GM21786 (cell line): ENCODE measurements around the gene RPTOR.
"Not testable (repeated sequence)": the region's sequence is repeated elsewhere in the genome, so short reads cannot be mapped to it uniquely, and the experiment has no call there.

Source experiments
- ATAC-seq: cut with Tn5 transposase; IDR thresholded peaks from one replicate; pipeline ENCODE4 v1.9.1; 2021; ENCODE audit not compliant: unreplicated experiment

RPTOR gene

DNA sequence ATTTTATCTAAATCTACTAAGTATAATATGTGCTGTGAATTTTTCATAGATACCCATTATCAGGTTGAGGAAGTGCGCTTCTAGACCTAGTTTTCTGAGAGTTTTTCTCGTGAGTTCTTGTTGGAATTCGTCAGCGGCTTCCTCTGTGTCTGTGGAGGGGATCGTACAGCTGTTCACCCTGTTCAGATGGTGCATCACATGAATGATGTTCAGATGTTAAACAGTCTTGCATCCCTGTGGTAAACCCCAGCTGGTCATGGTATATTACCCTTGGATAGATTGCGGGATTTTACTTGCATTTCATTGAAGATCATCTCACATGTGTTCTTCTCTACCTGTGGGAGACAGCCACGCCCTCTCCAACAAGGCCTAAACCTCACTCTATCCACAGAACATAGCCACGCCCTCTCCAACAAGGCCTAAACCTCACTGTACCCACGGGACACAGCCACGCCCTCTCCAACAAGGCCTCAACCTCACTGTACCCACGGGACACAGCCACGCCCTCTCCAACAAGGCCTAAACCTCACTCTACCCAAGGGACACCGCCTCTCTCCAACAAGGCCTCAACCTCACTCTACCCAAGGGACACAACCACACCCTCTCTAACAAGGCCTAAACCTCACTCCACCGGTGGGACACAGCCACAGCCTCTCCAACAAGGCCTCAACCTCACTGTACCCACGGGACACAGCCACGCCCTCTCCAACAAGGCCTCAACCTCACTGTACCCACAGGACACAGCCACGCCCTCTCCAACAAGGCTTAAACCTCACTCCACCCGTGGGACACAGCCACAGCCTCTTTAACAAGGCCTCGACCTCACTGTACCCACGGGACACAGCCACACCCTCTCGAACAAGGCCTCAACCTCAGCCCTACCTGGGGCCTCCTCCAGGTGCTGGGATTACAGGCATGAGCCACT, 266.8 kb downstream of the RPTOR start:
- no peak for ATAC-seq

DNA sequence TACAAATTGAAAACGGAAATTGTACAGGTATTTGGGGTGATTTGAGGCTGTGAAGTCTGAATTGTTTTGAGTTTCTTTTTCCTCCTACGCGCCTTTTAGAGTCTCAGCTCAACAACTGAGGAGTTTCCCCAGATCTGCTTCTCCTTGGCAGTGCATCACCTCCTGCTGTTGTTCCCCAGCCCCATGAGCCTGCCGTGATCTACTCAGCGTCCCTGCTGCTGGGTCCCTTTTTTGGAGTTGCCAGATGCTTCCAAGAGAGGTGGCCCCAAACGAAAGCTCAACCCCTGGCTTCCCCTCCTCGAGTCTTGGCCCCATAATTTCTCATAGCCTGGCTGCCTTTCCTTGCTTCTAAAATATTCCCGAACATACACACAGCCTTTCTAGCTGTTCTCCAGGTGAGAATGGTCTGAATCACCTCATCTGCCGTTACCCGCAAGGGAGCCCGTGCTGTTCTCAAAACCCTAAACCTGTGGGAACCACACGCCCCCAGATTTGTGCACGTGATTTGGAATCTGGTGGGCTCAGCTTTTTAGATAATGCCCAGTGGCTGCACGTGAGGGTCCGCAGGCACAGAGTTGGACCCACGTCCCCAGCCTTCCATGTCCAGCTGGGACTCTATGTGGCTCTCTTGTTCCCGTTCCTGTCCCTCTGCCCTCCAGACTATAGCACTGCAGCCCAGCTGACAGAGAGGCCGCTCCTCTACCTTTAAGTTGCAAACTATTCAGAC, 267.9 kb downstream of the RPTOR start:
- no peak for ATAC-seq

DNA sequence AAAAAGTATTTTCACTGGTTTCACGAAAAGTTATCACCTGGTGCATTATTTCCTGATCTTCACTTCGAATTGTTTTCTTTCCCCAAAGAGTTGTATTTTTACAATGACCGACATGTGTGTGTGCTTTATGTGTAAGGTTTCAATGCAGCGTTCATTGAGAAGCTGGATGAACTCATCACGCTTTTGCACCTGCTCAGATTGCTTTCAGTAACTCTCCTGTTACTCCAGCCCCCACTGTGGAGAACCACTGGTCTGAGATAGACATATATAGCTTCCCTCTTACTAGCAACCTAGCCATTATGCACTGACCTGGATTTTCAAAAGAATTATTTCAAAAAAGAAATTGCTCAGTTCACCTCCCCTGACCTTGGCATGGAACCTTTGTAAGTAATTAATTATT, 268.7 kb downstream of the RPTOR start:
- no peak for ATAC-seq

- no peak for ATAC-seq
Measured at GRCh38 chr17:80814491-80814890, 269.9 kb downstream of the RPTOR start.

- no peak for ATAC-seq
Measured at GRCh38 chr17:80815151-80815681, 270.6 kb downstream of the RPTOR start.

GRCh38 chr17:80815718-80816117, 271.1 kb downstream of the RPTOR start:
- ATAC-seq: not testable (repeated sequence)

DNA sequence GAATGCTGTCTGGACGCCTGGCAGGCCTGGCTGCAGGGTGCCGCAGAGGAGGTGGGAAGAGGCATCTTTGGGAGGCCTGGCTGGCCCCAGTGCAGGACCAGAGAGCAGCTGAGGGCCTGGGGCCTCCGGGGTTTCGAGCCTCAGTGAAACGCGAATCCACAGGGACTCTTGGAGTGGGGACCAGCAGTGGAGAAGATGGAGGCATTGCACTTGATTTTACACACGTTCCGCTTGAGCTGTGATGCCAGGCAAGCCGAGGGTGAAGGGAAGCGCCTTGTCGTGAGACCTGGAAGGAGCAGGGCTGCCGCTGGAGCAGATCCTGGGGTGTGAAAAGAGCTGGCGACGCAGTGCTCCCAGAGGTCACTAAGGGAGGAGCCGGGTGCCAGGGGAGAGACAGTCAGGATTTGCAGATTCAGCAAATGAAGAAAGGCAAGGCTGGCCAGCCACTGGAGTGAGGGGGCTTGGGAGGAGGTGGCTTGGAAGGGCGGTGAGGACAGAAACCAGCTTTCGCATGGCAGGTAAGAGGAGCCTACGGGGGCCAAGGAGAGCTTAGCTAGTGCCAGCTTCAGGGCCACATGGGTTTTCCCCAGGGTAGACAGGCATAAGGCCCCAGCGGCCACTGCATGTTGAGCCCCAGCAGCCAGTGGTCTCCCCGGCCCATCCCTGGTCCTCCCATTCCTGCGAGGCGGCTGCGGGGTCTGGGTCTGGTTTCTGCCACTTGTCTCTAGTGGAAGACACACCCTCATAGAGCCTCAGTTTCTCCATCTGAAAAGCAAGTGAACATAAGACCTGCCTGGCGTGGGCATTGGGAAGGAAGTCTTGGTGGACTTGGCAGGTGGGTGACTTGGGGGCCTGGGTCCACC, 271.8 kb downstream of the RPTOR start:
- ATAC-seq: no peak

DNA sequence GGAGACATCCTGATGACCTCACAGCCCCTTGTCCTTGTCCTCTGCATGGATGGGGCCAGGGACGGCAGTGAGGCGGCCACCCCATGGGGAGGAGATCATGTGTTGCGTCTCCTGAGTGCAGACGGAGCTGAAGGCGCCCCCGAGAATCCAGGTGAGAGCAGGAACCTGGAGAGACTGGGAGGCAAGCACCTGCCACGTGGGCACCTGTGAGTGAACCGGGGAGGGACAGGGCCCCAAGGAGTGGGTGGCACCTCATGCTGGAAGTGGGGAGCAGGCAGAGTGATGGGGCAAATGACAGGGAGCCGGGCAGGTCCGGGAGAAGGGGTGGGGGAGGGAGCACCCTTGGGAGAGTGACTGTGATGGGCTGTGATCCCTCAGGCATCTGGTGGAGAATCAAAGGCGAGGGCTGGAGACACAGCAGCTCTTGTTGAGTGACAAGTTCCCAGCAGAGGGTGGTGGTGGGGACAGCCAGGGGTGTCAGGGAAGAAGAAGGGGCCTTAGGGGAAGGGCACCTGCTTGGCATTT, 272.7 kb downstream of the RPTOR start:
- no peak for ATAC-seq

DNA sequence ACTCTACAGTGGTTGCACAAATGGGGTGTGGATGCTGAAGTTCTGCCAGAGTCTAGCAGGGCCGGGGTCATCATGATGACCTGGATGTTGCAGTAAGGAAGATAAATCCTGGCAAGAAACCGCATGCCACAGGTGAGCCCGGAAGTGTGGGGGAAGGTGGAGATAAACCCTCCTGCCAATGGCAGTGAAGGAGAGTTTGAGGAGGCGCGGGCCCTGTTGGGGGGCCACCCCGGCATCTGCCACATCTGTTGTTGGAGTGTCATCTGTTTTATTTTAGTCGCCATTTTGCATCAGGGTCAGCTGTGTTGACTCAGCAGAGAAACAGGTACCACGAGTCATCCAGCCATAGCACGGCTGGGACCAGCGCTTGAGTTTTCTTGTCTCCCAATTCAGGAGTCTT, 273.2 kb downstream of the RPTOR start:
- ATAC-seq: no peak

DNA sequence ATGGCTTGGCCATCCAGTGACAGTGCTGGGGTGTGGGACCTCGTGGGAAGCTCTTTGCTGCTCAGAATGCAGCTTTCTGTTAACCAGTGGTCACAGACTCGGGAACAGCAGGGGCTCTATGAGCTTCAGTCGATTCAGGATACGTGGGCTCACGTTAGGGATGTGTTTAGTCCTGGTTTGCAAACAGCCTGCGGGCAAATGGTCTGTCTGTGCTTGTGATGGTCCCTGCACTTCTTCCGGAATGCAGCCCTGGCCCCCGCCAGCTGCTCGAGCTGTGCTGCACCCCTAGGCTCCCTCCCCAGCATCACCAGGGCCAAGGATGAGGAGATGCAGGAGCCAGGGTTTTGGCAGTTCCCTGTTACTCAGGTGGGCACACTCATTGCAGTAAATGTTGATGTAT, 274.2 kb downstream of the RPTOR start:
- no peak for ATAC-seq

DNA sequence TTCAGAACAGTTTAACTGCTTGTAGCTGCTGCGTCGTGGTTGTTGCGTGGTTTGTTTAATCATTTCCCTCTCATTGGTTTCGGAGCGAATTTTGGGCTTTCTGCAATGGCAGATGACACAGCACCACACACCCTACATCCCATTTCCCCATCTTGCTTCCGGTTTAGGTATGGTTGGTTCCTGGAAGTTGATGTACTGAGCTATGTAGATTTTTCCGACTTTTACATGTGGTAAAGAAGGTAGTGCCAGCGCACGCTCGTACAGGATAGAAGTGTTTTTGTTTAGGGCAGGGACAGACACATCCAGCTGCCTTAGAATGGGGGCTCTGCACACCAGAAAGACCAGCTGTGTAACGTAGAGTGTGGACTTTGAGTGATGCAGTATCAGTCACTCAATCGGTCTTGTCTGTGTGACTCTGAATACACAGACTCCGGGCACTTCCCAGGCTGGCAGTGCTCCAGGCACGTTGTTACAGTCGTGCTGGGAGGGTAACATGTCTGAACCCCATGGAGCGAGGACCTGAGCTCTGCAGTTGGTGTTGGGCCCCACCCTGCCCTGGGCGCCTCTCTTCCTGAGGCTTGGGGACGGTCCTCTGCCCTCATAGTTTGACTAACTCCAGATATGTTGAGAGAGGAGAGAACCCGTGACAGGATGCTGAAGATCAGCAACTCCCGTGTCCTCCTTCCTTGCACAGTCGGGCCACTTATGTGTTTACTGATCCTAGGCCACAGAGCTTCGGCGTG, 275.0 kb downstream of the RPTOR start:
- no peak for ATAC-seq

DNA sequence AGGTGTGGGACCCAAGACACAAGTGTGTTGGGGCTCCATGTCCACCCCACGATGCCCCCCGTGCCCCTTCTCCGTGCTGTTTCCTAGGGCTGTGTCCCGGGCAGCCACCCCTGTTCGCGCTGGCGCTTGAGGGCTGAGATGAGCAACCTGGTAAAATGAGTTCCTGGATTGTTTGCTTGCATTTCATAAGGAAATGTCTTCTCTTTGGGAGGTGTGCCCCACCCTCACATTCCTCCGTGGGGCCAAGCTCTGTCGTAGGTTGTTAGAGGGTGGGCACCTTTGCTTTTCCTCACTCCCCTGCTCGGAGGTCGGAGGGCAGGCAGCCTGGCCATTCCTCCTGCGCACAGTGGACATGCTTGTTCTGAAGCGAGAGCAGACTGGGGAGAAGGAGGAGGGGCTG, 275.7 kb downstream of the RPTOR start:
- no peak for ATAC-seq

GRCh38 chr17:80821546-80821945, 276.9 kb downstream of the RPTOR start:
- ATAC-seq: no peak

- ATAC-seq: no peak
Measured at GRCh38 chr17:80822021-80822699, 277.5 kb downstream of the RPTOR start.

- ATAC-seq: no peak
Measured at GRCh38 chr17:80822700-80823410, 278.2 kb downstream of the RPTOR start.

DNA sequence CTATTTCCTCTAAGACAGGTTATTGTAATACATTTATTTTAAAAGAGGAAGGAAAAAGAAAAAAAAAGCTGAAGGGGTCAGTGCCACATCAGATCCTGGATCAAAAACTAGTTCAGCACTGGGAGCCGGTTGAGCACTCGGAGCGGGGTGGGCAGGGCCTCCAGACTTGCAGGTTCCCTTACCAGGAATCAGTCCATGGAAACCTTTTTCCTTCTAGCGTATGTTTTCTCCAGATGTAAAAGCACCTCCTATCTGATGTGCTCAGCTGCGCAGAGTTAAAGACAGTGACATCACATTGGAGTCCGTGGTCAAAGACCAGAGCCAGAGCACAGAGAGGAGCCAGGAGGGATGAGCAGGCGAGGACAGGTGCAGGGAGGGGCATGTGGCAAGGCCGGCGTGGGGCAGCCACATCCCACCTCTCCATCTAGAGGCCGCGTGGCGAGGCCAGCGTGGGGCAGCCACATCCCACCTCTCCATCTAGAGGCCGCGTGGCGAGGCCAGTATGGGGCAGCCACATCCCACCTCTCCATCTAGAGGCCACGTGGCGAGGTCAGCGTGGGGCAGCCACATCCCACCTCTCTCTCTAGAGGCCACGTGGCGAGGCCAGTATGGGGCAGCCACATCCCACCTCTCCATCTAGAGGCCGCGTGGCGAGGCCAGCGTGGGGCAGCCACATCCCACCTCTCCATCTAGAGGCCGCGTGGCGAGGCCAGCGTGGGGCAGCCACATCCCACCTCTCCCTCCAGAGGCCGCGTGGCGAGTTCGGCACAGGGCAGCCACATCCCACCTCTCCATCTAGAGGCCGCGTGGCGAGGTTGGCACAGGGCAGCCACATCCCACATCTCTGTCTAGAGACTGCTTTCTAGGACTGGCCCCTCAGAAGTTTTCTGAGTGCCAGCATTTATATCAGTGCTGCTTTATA, 280.2 kb downstream of the RPTOR start:
- ATAC-seq: no peak

DNA sequence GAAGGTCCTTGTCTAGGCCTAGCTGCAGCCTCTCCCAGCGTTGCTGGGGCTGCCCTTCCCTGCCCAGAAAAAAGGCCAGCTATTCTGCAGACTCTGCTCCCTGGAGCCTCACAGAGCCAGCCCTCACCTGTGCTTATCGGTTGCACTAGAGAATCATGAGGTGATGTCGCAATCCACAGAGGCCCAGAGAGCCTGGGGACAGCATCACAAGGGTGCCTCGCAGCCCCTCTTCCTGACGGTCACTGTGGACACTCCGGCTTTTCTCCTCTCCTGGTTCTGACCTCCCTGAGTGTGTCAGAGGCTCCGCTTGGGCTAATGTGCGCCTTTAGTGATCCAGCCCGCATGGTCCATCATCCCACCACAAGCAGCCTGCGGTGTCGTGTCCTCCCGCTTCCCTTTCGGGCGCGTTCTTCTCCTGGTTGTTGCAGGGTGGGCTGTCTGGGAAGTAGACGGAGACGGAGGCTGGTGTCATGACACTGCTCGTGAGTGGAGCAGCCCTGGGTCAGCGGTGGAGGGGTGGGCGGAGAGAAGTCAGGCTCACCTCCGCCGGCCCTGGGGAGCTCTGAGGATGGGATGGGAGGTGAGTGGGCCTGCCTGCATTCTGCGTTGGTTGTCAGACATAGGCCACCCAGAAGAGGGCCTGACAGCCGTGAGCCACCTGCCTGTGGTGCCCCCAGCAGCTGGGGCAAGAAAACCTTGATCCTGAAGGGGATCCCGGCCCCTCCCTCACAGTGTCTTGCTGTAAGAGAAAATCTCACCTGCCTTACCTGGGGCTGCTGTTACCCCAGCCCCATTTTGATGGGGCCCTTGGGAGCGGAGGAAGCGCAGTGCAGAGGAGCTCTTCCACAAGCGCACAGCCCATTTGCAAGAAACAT, 281.1 kb downstream of the RPTOR start:
- ATAC-seq: no peak
